Adrenal gland (tissue), 12 donors: ENCODE data around the gene ASTN2. TPM values are rescaled to one million over a fixed set of nuclear protein-coding genes. Genes with fewer than 3 reads are reported as not detected.
A peak's percentile ranks its signal among the peaks of the same experiment; 100 is the strongest.

ENCODE experiments used
- DNase-seq, 7 donors: peaks; one replicate each; pipeline ENCODE4 v3.0.0-alpha.2; 2019 to 2020
- H3K27ac ChIP-seq, 5 donors: fragments of 200-600 bp; sonication (generic) in 4 of 5; 1 replicate in 3 of 5; 2 replicates in 2 of 5; pipeline versions ENCODE4 v1.5.1 to v1.8.0; 2016 to 2020; ENCODE audit warnings: mild to moderate bottlenecking in 1 of 5
- H3K27me3 ChIP-seq: fragments of 200-600 bp; 2 replicates; pipeline ENCODE4 v1.8.0; 2021
- H3K36me3 ChIP-seq, 2 donors: fragments of 200-600 bp; replicated peaks in 1 of 2; 1 replicate in 1 of 2; 2 replicates in 1 of 2; pipeline versions ENCODE4 v1.5.1 to v1.8.0; 2018 to 2022
- H3K4me1 ChIP-seq, 2 donors: fragments of 200-600 bp; replicated peaks in 1 of 2; 1 replicate in 1 of 2; 2 replicates in 1 of 2; pipeline versions ENCODE4 v1.5.1 to v1.8.0; 2018 to 2021
- H3K4me3 ChIP-seq, 4 donors: fragments of 200-600 bp; sonication (generic) in 3 of 4; one replicate each; pipeline ENCODE4 v1.5.1; 2016 to 2018
- H3K9me3 ChIP-seq, 3 donors: fragments of 200-600 bp; sonication (generic) in 1 of 3; replicated peaks in 1 of 3; 1 replicate in 2 of 3; 2 replicates in 1 of 3; pipeline versions ENCODE4 v1.5.1 to v1.8.0; 2016 to 2021
- CTCF ChIP-seq, 6 experiments: fragments of 450-650 bp in 4 of 6; fragments of 200-600 bp in 2 of 6; sonication (generic) in 1 of 6; IDR thresholded peaks; 1 replicate in 5 of 6; 2 replicates in 1 of 6; pipeline versions ENCODE4 v1.5.1 to v1.8.0; 2016 to 2021; ENCODE audit warnings: antibody characterized with exemption in 6 of 6, mild to moderate bottlenecking in 2 of 6, moderate library complexity in 1 of 6
- POLR2A ChIP-seq, 2 donors: fragments of 450-650 bp; IDR thresholded peaks; one replicate each; pipeline ENCODE4 v1.6.1; 2017; ENCODE audit warnings: antibody characterized with exemption in 2 of 2, mild to moderate bottlenecking in 2 of 2, moderate library complexity in 1 of 2
- WGBS, 4 donors: extraction: QIAGEN DNeasy Blood & Tissue Kit in 2 of 4; methylation state at CpG; one replicate each; pipeline versions ENCODE4 v1.1.5 to v1.1.7; 2013 to 2017; 5-methylcytosine and 5-hydroxymethylcytosine counted together
- intact Hi-C, 2 donors: fragments of 100-400 bp; cut with DNase I; formaldehyde crosslinking; loops; one replicate each; pipeline versions ENCODE4 v1.14.1 to v1.15.0; 2022 to 2023
- polyA plus RNA-seq, 3 donors: library from polyadenylated mRNA; stranded (reverse); fragments of 200-250 nt in 2 of 3; fragments of 350-450 nt in 1 of 3; fragmentation: Illumina TruSeq in 1 of 3; extraction: RNeasy Lipid Tissue Mini Kit (QIAGEN cat#74804) in 1 of 3; gene quantifications; one replicate each; pipeline ENCODE4 v1.2.3, GENCODE V29; 2013 to 2014
- total RNA-seq, 9 donors: library from RNA; depleted of rRNA in 4 of 9; stranded (reverse); fragments of >200 nt in 4 of 9; fragments of 120-200 nt in 1 of 9; fragmentation: NEBNext Ultra II Directional in 1 of 9; extraction: Animal tissue kit (Norgen Biotek cat#: 25700) in 1 of 9; gene quantifications; one replicate each; pipeline versions ENCODE4 v1.1.0 to v1.2.4, GENCODE V29; 2013 to 2023
- donor health status: healthy with polysubstance abuse.
- donor health status: Bipolar disorder and iron deficiency.
- donor health status: DM: yes; HTN: yes; CAD: no.
- donor health status: DM: no; HTN: no; CAD: no.
- donor health status: DM: no; HTN: no; CAD: no.
- donor health status: DM: yes; HTN: yes; CAD: no.

Gene ASTN2
- total and polyA plus RNA-seq, 12 donors, result 2.5 to 15.6 (median 6.8) TPM

DNA sequence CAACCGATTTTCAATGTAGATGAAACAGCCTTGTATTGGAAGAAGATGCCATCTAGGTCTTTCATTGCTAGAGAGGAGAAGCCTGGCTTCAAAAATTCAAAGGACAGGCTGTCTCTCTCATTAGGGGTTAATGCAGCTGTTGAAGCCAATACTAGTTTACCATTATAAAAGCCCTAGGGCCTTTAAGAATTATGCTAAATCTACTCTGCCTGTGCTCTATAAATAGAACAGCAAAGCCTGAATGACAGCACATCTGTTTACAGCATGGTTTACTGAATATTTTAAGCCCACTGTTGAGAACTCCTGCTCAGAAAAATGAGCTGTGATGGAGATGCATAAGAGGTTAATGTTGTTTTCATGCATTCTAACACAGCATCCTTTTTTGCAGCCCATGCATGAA is 539.3 kb downstream of the ASTN2 start:
- H3K4me3 ChIP-seq, result no peak overlapping the region
- no peak for TF ChIP-seq POLR2A (IDR thresholded peaks at IDR 0.05)
- TF ChIP-seq CTCF (IDR thresholded peaks at IDR 0.05), result no peak
- H3K9me3 ChIP-seq, result peaks cover 0 to 17% (median 0%) of the 10 kb centered on the region in 3 donors
- no peak overlapping the region for H3K27ac ChIP-seq
- no peaks in the 10 kb centered on the region for H3K27me3 ChIP-seq
- WGBS, 4 donors, result 31 to 59% (median 42%) methylated on average over 1 of the region's 1 CpG
- intact Hi-C loops, result no loop called here
- no peak for DNase-seq
- H3K4me1 ChIP-seq, result no peaks in the 10 kb centered on the region
- H3K36me3 ChIP-seq, result no peaks in the 10 kb centered on the region

GRCh38 chr9:116873937-116874914 is 540.6 kb downstream of the ASTN2 start:
- TF ChIP-seq POLR2A (IDR thresholded peaks at IDR 0.05) (no peak), CTCF (IDR thresholded peaks at IDR 0.05) (no peak)
- WGBS, 4 donors, result 60 to 81% (median 65%) methylated on average over 6 of the region's 6 CpGs
- Histone ChIP-seq H3K36me3 (no peaks in the 10 kb centered on the region), H3K9me3 (peaks cover 0 to 17% (median 0%) of the 10 kb centered on the region in 3 donors), H3K27ac (no peak overlapping the region), H3K4me3 (no peak overlapping the region), H3K27me3 (no peaks in the 10 kb centered on the region), H3K4me1 (no peaks in the 10 kb centered on the region)
- intact Hi-C loops, result no loop called here
- no peak for DNase-seq

DNA sequence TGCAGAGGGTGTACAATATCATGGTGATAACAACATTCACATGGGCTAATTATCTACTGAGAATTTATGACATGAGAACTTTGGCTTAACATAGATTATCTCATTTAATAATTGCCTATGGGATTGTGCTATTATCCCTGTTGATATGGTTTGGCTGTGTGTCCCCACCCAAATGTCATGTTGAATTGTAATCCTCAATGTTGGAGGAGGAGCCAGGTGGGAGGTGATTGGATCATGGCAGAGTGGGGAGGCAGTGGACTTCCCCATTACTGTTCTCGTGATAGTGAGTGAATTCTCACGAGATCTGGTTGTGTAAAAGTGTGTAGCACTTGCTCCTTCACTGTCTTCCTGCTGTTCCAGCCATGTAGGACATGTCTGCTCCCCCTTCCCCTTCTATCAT is 541.4 kb downstream of the ASTN2 start:
- H3K9me3 ChIP-seq, result peaks cover 0 to 17% (median 0%) of the 10 kb centered on the region in 3 donors
- 59 to 84% (median 69%) methylated on average over 2 of the region's 2 CpGs for WGBS, 4 donors
- no peak for DNase-seq
- no peak overlapping the region for H3K27ac ChIP-seq
- no peaks in the 10 kb centered on the region for H3K4me1 ChIP-seq
- intact Hi-C loops, result no loop called here
- no peaks in the 10 kb centered on the region for H3K27me3 ChIP-seq
- no peaks in the 10 kb centered on the region for H3K36me3 ChIP-seq
- TF ChIP-seq CTCF (IDR thresholded peaks at IDR 0.05), result no peak
- no peak for TF ChIP-seq POLR2A (IDR thresholded peaks at IDR 0.05)
- H3K4me3 ChIP-seq, result no peak overlapping the region

DNA sequence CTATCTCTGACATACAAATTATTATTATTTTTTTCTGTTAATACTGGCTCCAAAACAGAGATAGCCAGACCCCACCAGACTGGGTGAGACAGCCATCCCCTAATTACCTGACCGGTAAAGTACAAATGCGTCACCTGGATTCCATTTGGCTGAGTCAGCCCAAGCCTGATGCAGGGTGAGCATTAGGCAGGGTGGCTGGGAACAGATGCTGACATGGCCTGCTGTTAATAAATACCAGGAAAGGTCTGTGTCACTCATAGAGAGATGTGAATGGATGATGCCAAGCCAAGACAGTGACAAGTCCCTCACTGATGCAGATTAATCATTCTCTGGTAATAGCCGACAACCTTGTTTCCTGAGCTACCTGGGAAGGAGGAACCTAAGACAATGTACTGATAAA is 544.3 kb downstream of the ASTN2 start:
- Histone ChIP-seq H3K36me3 (no peaks in the 10 kb centered on the region), H3K9me3 (no peaks in the 10 kb centered on the region), H3K4me3 (no peak overlapping the region), H3K4me1 (no peaks in the 10 kb centered on the region), H3K27ac (no peak overlapping the region), H3K27me3 (no peaks in the 10 kb centered on the region)
- DNase-seq, result peak in 1 of 7 donors; percentile 81
- 78 to 95% (median 82%) methylated on average over 3 of the region's 3 CpGs for WGBS, 4 donors
- intact Hi-C loops, result no loop called here
- TF ChIP-seq POLR2A (IDR thresholded peaks at IDR 0.05), result no peak
- no peak for TF ChIP-seq CTCF (IDR thresholded peaks at IDR 0.05)
